Renal cortical epithelial cell (primary cell): ENCODE results near the gene ASPHD1. TPM values are rescaled to one million over a fixed set of nuclear protein-coding genes. Genes with fewer than 3 reads are reported as not detected.
"Not testable (repeated sequence)": the region's sequence is repeated elsewhere in the genome, so short reads cannot be mapped to it uniquely, and the experiment has no call there.

Source experiments
- DNase-seq: peaks from one replicate; pipeline ENCODE4 v3.0.0-alpha.2; 2011; ENCODE audit warnings: low read depth
- total RNA-seq: library from RNA; depleted of rRNA; stranded (reverse); fragments of >200 nt; gene quantifications from 2 replicates; pipeline ENCODE4 v1.2.3, GENCODE V29; 2014

The ASPHD1 gene
- 15.8 and 33.3 TPM in 2 replicates for total RNA-seq

DNA sequence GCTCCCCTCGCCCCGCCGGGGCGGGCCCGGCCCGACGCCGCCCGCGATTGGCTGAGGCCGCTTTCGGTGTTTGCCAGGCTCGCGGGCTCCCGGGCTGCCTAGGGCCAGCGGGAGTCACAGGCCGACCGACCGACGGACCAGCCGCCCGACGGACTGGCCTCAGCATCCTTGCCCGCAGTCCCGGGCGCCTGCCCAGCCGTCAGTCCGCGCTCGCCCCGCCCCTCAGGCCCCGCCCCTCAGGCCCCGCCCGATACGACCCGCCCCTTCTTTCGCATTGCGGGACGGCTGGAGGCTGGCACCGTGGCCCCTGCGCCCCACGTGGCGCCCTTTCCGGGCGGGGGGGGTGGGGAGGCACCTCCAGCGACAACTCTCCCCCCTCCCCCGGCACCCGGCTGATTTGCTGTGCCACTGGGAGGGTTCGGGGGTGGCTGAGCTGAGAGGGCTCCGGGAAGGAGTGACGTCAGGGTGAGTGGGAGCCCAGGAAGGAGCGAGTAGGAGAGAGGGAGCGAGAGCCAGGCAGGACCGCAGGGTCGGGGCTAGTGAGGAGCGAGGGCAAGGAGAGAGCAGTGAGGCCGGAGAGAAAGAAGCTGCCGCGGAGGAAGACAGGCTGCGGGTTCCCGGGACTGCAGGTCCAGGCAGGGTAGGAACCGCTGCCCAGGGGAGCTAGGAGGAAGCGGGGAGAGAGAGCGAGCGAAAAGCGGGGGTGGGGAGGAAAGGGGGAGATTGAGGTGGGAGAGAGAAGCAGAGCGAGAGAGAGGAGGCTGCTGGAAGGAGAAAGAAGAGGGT, at the start of gene ASPHD1:
ASPHD1 (plus strand) TSS at position 387 of the 786 bp plus-strand sequence. CDS start 484 bp downstream, outside the sequence.
- peak; percentile 82 for DNase-seq

- DNase-seq: no peak
Observed at GRCh38 chr16:29850998-29851397, 49.3 kb upstream of the ASPHD1 start.

GRCh38 chr16:29852654-29853053, 47.6 kb upstream of the ASPHD1 start:
- DNase-seq: no peak

GRCh38 chr16:29854520-29855100, 45.7 kb upstream of the ASPHD1 start:
- DNase-seq: no peak

DNA sequence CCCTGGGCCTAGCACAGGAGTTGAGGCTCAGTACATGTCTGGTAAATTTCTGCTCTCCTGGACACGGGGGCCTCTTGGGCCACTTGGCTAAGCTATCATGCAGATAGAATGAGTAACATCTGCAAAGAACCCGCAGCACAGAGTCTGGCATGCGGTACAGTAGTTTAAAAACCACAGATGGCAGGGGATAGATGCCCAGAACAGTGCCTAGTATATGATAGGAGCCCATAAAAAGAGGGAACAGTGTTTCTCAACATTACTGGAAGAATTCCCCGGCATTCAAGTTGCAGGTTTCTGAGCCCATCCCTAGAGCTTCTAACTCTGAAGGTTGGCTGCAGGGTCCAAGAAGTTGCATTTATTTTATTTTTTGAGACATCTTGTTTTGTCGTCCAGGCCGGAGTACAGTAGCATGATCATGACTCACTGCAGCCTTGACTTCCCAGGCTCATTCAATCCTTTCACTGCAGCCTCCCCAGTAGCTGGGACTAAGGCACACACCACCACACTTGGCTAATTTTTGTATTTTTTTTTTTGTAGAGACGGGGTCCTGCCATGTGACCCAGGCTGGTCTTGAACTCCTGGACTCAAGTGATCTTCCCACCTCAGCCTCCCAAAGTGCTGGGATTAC, 43.0 kb upstream of the ASPHD1 start:
- peak; percentile 17 for DNase-seq

- no peak for DNase-seq
Observed at GRCh38 chr16:29858149-29858849, 42.0 kb upstream of the ASPHD1 start.

DNA sequence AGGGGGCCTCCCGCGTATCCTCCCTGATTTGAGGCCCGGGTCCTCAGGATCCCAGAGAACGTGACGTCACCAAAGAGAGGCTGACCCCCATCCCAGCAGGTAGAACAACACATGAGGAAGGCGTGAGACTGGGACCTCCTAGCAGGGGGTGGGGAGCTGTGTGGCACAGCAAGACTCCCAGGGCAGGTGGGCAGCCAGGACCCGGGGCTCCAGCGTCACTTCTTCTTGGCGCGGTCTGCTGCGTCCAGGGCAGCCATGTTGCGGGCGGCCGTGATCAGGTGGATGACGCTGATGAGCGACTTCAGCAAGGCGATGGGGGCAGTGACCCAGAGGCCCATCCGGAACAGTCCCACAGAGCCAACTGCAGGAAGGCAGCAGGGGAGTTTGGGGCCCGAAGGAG, 41.3 kb upstream of the ASPHD1 start:
- DNase-seq: no peak

GRCh38 chr16:29860218-29860617, 40.1 kb upstream of the ASPHD1 start:
- no peak for DNase-seq

DNA sequence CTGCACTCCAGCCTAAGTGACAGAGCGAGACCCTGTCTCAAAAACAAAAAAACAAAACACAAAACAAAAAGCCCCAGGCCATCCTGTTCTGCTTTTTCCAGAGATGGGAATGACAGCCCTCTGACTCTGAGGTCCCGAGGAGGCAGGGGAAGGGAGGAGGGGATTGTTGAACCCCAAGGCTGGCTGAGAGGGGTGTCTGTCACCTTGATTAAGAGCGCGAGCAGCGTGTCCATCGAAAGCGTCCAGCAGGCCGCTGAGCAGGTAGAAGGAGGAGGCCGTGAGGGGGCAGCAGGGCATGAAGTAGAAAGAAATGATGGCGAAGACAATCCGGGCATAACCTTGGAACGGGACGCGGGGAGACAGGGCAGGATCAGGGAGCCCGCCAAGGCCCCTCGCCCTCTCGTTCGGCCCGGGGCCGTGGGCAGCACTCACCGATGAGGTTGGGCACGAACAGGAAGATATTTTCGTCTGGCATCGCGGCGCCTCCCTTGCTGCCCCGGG, 37.9 kb upstream of the ASPHD1 start:
- peak; percentile 25 for DNase-seq

DNA sequence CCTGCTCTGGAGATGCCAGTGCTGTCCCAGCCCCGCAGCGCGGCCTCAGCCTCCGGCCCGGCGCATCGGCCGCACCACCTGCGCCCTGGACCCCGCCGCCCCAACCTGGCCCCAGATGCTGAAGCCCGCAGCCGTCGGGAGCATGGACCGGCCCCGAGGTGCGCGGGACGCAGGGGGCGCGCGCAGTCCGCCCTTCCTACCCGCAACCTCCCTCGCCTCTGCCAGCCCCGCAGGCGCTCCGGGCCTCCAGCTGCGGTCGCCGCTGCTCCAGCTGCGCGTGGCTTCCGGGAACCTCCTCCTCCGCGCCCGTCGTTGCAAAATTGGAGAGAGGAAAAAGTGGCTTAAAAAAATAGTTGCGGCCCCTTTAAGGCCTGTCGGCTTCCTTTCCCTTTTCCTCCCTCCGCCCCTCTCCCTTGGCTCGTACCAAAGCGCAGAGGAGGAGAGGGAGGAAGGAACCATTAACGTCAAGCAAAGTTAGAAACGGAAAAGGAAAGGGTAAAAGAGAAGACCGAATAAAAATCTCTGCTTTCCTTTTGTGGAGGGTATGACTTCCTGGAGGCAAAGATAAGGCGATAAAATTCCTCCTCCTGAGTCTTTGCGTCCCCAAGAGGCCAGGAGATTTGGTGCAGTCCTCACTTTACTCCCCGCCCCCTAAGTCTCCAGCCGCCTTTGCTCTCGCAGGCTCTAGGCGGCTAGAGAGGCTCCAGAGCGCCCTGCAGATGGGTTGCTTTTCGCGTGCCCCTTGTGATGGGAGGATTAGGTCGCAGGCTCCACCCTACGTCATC, 37.2 kb upstream of the ASPHD1 start, which contains the start of gene CDIPT:
CDIPT (minus strand) TSS at position 343 of the 785 bp plus-strand sequence. CDS start 369 bp downstream, outside the sequence.
- peak; percentile 89 for DNase-seq

- no peak for DNase-seq
Observed at GRCh38 chr16:29863669-29863984, 36.7 kb upstream of the ASPHD1 start.

GRCh38 chr16:29864205-29864604, 36.1 kb upstream of the ASPHD1 start:
- no peak for DNase-seq

DNA sequence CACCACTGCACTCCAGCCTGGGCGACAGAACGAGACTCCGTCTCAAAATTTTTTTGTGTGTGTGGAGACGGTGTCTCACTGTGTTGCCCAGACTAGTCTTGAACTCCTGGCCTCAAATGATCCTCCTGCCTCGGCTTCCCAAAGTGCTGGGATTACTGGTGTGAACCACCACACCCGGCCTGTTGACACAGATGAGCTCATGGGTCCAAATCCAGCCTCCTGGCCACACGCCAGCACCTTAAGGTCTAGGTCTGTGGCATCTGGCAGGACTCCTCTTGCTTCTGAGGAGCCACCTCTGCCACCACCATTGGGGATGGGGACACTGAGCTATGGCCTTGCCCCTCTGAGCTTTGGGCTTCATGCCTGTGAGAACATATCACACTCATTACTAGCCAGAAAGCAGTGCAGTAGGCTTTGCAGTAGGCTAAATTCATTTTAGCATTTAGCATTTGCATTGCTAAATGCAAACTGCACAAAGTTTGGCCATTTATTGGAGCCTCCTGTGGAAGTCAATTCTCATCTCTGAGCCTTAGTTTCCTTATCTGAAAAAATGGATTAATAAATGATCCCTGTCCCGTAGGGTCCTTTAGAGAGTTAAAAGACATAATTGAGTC, 31.8 kb upstream of the ASPHD1 start:
- no peak for DNase-seq

DNA sequence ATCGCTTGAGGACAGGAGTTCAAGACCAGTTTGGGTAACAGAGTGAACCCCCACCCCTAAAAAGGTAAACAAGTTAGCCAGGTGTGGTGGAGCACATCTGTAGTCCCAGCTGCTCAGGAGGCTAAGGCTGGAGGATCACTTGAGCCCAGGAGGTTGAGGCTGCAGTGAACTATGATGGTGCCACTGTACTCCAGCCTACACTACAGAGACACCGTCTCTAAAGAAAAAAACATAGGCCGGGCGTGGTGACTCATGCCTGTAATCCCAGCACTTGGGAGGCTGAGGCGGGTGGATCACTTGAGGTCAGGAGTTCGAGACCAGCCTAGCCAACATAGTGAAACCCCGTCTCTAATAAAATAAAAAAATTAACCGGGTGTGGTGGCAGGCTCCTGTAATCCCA, 31.2 kb upstream of the ASPHD1 start:
- not testable (repeated sequence) for DNase-seq

GRCh38 chr16:29871822-29872546, 28.3 kb upstream of the ASPHD1 start:
- DNase-seq: no peak

DNA sequence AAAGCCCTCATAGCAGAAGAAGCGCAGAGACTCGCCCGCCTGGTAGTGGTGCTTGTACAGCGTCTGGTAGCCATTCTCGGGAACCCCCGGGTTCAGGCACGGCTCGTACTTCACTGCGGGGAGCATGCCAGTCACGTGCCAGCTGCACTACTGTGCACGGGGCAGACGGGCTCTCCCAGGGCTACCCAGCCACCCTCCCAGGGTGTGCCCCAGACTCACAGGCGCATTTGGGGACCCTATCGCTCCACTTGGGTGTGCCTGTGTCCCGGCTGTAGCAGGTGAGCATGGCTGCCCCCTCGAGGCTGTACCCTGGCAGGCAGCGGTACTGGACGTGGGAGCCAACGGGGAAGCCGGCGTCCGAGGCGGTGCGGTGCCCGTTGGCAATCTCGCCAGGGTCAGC, 27.0 kb upstream of the ASPHD1 start:
- no peak for DNase-seq

DNA sequence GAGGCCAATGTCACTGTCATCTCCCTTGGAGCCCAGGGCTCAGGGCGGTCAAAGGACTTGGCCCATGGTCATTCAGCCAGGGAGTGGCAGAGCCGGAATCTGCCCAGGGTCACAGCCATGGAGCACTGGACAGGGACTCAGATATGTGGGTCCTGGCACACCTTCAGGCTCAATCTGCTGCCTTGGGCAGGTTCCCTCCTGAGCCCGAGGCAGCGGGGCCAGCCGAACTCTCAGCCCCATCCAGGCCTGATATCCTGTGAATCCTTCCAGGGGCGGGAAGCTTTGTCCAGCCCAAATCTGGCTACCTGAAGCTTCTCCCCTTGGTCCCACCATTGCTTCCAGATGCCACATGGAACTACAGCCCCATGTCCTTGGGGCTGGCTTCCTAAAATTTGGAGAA, 25.1 kb upstream of the ASPHD1 start:
- DNase-seq: no peak

GRCh38 chr16:29876217-29876593, 24.1 kb upstream of the ASPHD1 start:
- no peak for DNase-seq

GRCh38 chr16:29876594-29877249, 23.6 kb upstream of the ASPHD1 start:
- no peak for DNase-seq
